ENCODE measurements around the gene SHMT1.

DNA sequence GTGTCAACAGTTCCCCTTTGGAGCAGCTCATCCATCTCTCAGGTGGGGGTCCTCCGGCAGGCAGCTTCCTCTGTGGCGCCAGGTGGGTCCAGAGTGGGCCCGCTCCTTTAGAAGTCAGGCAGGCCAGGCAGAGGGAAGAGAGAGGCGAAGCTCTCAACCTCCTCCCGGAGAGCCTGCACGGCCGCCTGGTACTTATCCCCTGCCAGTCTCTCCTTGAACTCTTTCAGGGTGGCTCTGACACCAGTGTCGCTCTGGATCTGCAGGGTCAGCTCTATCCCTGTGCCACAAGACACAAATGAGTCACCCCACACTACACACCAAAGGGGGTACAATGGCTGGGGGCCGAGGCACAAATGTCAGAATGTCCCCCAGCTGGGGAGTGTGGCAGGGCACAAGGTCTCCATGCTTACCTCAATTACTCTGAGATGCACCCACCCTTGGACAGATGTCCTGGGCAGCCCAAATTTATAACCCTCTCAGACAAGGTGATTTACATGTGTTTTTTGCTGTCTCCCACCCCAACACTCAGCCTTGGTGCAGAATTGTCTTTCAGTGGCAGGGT lies 34.6 kb downstream of the SHMT1 start:
- TF ChIP-seq, protein P1, sequence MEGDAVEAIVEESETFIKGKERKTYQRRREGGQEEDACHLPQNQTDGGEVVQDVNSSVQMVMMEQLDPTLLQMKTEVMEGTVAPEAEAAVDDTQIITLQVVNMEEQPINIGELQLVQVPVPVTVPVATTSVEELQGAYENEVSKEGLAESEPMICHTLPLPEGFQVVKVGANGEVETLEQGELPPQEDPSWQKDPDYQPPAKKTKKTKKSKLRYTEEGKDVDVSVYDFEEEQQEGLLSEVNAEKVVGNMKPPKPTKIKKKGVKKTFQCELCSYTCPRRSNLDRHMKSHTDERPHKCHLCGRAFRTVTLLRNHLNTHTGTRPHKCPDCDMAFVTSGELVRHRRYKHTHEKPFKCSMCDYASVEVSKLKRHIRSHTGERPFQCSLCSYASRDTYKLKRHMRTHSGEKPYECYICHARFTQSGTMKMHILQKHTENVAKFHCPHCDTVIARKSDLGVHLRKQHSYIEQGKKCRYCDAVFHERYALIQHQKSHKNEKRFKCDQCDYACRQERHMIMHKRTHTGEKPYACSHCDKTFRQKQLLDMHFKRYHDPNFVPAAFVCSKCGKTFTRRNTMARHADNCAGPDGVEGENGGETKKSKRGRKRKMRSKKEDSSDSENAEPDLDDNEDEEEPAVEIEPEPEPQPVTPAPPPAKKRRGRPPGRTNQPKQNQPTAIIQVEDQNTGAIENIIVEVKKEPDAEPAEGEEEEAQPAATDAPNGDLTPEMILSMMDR (conservative IDR thresholded peaks at IDR 0.05 in 1 of 2, IDR thresholded peaks at IDR 0.05 in 1 of 2; ENCODE audit: low read depth in 1 of 2, low read length in 2 of 2) = no peak
- no peak for TF ChIP-seq EZH2 (IDR thresholded peaks at IDR 0.05; ENCODE audit: low read length, missing control alignments)
